K562 (cell line): ENCODE data around the gene TOP3A. TPM values are rescaled to one million over a fixed set of nuclear protein-coding genes. Genes with fewer than 3 reads are reported as not detected.

Source experiments
- microRNA-seq: library from miRNA; unstranded; fragments of <30 nt; microRNA quantifications from one replicate; pipeline ENCODE4, GENCODE V29; 2018; ENCODE audit warnings: borderline microRNAs expressed
- polyA plus RNA-seq, 8 experiments: library from polyadenylated mRNA; depleted of rRNA in 4 of 8; stranded (reverse) in 5 of 8; unstranded in 3 of 8; fragments of >200 nt; fragmentation: Nextera tagmentation in 2 of 8; fragmentation: Illumina TruSeq in 1 of 8; extraction: Ambion mirVana in 2 of 8; extraction: Trizol in 1 of 8; gene quantifications; 2 replicates each; pipeline versions ENCODE4 v1.2.1 to v1.2.3, GENCODE V29; 2011 to 2014; ENCODE audit warnings: inconsistent platforms in 1 of 8, missing spikeins in 1 of 8
- total RNA-seq, 7 experiments: library from RNA; depleted of rRNA in 6 of 7; stranded (reverse); fragments of >200 nt in 6 of 7; fragmentation: Illumina TruSeq in 2 of 7; extraction: Trizol in 2 of 7; gene quantifications; 2 replicates each; pipeline versions ENCODE4 v1.2.1 to v1.2.3, GENCODE V29; 2011 to 2021; ENCODE audit warnings: low replicate concordance in 1 of 7

TOP3A gene
- total and polyA plus RNA-seq, 9 of the 15 experiments (the other 6 are each of a cell fraction or from before 2014, with no cell fraction given) = 5.2 to 49.7 (median 24.7) TPM

Small RNAs within 50 kb of the gene (microRNA-seq; reads per million reads assigned to microRNA genes)
- gene MIR6778 = not detected

Other genes starting within 250 kb of the TOP3A start
Only the 7 nearest of the 10 such genes appear.
- gene ALKBH5, start 131.2 kb downstream of the TOP3A start, total RNA-seq (2014; rRNA removed) = 49.2 and 63.0 TPM in 2 replicates
- gene ALKBH5, start 131.2 kb downstream of the TOP3A start, total RNA-seq (2014; rRNA removed; fragmentation: Illumina TruSeq; extraction: Trizol) = 34.6 and 37.5 TPM in 2 replicates
- gene ALKBH5, start 131.2 kb downstream of the TOP3A start, total RNA-seq (2015; rRNA removed; fragmentation: Illumina TruSeq; extraction: Trizol) = 46.6 and 47.4 TPM in 2 replicates
- gene ALKBH5, start 131.2 kb downstream of the TOP3A start, total RNA-seq (2021) = 70.0 and 73.8 TPM in 2 replicates
- gene ALKBH5, start 131.2 kb downstream of the TOP3A start, polyA plus RNA-seq (2011; rRNA removed) = 51.7 and 52.6 TPM in 2 replicates
- 47.2 and 52.2 TPM in 2 replicates for gene ALKBH5, start 131.2 kb downstream of the TOP3A start, polyA plus RNA-seq (2014; fragmentation: Illumina TruSeq; extraction: Trizol)
- 10 to 100 TPM; 11.4 to 18.0 TPM for gene ALKBH5, start 131.2 kb downstream of the TOP3A start, polyA plus RNA-seq (2014; fragmentation: Nextera tagmentation; extraction: Ambion mirVana)
- gene ALKBH5, start 131.2 kb downstream of the TOP3A start, polyA plus RNA-seq (2014; rRNA removed) = 38.4 and 48.0 TPM in 2 replicates
- gene LLGL1, start 89.4 kb downstream of the TOP3A start, total RNA-seq (2014; rRNA removed) = 8.2 and 11.3 TPM in 2 replicates
- 1.4 and 1.7 TPM in 2 replicates for gene LLGL1, start 89.4 kb downstream of the TOP3A start, total RNA-seq (2014; rRNA removed; fragmentation: Illumina TruSeq; extraction: Trizol)
- gene LLGL1, start 89.4 kb downstream of the TOP3A start, total RNA-seq (2015; rRNA removed; fragmentation: Illumina TruSeq; extraction: Trizol) = 4.0 and 4.2 TPM in 2 replicates
- gene LLGL1, start 89.4 kb downstream of the TOP3A start, total RNA-seq (2021) = 12.4 and 12.9 TPM in 2 replicates
- 6.4 and 9.2 TPM in 2 replicates for gene LLGL1, start 89.4 kb downstream of the TOP3A start, polyA plus RNA-seq (2011; rRNA removed)
- gene LLGL1, start 89.4 kb downstream of the TOP3A start, polyA plus RNA-seq (2014; fragmentation: Illumina TruSeq; extraction: Trizol) = 3.7 and 8.4 TPM in 2 replicates
- gene LLGL1, start 89.4 kb downstream of the TOP3A start, polyA plus RNA-seq (2014; fragmentation: Nextera tagmentation; extraction: Ambion mirVana) = under 1 TPM in 1 of 2 experiments, not detected in 1; 0.11 TPM
- 10.7 and 11.9 TPM in 2 replicates for gene LLGL1, start 89.4 kb downstream of the TOP3A start, polyA plus RNA-seq (2014; rRNA removed)
- 82.5 and 117 TPM in 2 replicates for gene FLII, start 56.3 kb downstream of the TOP3A start, total RNA-seq (2014; rRNA removed)
- 57.2 and 64.8 TPM in 2 replicates for gene FLII, start 56.3 kb downstream of the TOP3A start, total RNA-seq (2014; rRNA removed; fragmentation: Illumina TruSeq; extraction: Trizol)
- gene FLII, start 56.3 kb downstream of the TOP3A start, total RNA-seq (2015; rRNA removed; fragmentation: Illumina TruSeq; extraction: Trizol) = 65.9 and 71.4 TPM in 2 replicates
- 116 and 121 TPM in 2 replicates for gene FLII, start 56.3 kb downstream of the TOP3A start, total RNA-seq (2021)
- 126 and 140 TPM in 2 replicates for gene FLII, start 56.3 kb downstream of the TOP3A start, polyA plus RNA-seq (2011; rRNA removed)
- gene FLII, start 56.3 kb downstream of the TOP3A start, polyA plus RNA-seq (2014; fragmentation: Illumina TruSeq; extraction: Trizol) = 92.6 and 108 TPM in 2 replicates
- 10 to 100 TPM; 11.7 to 14.4 TPM for gene FLII, start 56.3 kb downstream of the TOP3A start, polyA plus RNA-seq (2014; fragmentation: Nextera tagmentation; extraction: Ambion mirVana)
- 86.9 and 88.9 TPM in 2 replicates for gene FLII, start 56.3 kb downstream of the TOP3A start, polyA plus RNA-seq (2014; rRNA removed)
- gene MIEF2, start 54.3 kb downstream of the TOP3A start, total RNA-seq (2014; rRNA removed) = 4.0 and 6.4 TPM in 2 replicates
- 0.77 and 1.2 TPM in 2 replicates for gene MIEF2, start 54.3 kb downstream of the TOP3A start, total RNA-seq (2014; rRNA removed; fragmentation: Illumina TruSeq; extraction: Trizol)
- gene MIEF2, start 54.3 kb downstream of the TOP3A start, total RNA-seq (2015; rRNA removed; fragmentation: Illumina TruSeq; extraction: Trizol) = 2.4 and 2.8 TPM in 2 replicates
- gene MIEF2, start 54.3 kb downstream of the TOP3A start, total RNA-seq (2021) = 7.8 and 8.2 TPM in 2 replicates
- gene MIEF2, start 54.3 kb downstream of the TOP3A start, polyA plus RNA-seq (2011; rRNA removed) = 3.0 and 5.9 TPM in 2 replicates
- gene MIEF2, start 54.3 kb downstream of the TOP3A start, polyA plus RNA-seq (2014; fragmentation: Illumina TruSeq; extraction: Trizol) = 1.6 and 3.6 TPM in 2 replicates
- under 1 TPM; 0.10 to 0.21 TPM for gene MIEF2, start 54.3 kb downstream of the TOP3A start, polyA plus RNA-seq (2014; fragmentation: Nextera tagmentation; extraction: Ambion mirVana)
- 3.8 and 4.7 TPM in 2 replicates for gene MIEF2, start 54.3 kb downstream of the TOP3A start, polyA plus RNA-seq (2014; rRNA removed)
- gene SMCR8, start 299 bp upstream of the TOP3A start, total RNA-seq (2014; rRNA removed) = 4.9 and 6.4 TPM in 2 replicates
- 4.9 and 5.3 TPM in 2 replicates for gene SMCR8, start 299 bp upstream of the TOP3A start, total RNA-seq (2014; rRNA removed; fragmentation: Illumina TruSeq; extraction: Trizol)
- gene SMCR8, start 299 bp upstream of the TOP3A start, total RNA-seq (2015; rRNA removed; fragmentation: Illumina TruSeq; extraction: Trizol) = 7.2 and 7.5 TPM in 2 replicates
- gene SMCR8, start 299 bp upstream of the TOP3A start, total RNA-seq (2021) = 7.8 and 8.8 TPM in 2 replicates
- gene SMCR8, start 299 bp upstream of the TOP3A start, polyA plus RNA-seq (2011; rRNA removed) = 3.8 and 3.9 TPM in 2 replicates
- gene SMCR8, start 299 bp upstream of the TOP3A start, polyA plus RNA-seq (2014; fragmentation: Illumina TruSeq; extraction: Trizol) = 7.1 and 7.3 TPM in 2 replicates
- gene SMCR8, start 299 bp upstream of the TOP3A start, polyA plus RNA-seq (2014; fragmentation: Nextera tagmentation; extraction: Ambion mirVana) = under 1 TPM; 0.25 to 0.37 TPM
- 3.2 and 4.3 TPM in 2 replicates for gene SMCR8, start 299 bp upstream of the TOP3A start, polyA plus RNA-seq (2014; rRNA removed)
- gene SHMT1, start 48.6 kb upstream of the TOP3A start, total RNA-seq (2014; rRNA removed) = 23.3 and 29.8 TPM in 2 replicates
- 15.7 and 18.0 TPM in 2 replicates for gene SHMT1, start 48.6 kb upstream of the TOP3A start, total RNA-seq (2014; rRNA removed; fragmentation: Illumina TruSeq; extraction: Trizol)
- 23.9 and 26.5 TPM in 2 replicates for gene SHMT1, start 48.6 kb upstream of the TOP3A start, total RNA-seq (2015; rRNA removed; fragmentation: Illumina TruSeq; extraction: Trizol)
- 30.7 and 31.2 TPM in 2 replicates for gene SHMT1, start 48.6 kb upstream of the TOP3A start, total RNA-seq (2021)
- 18.1 and 20.0 TPM in 2 replicates for gene SHMT1, start 48.6 kb upstream of the TOP3A start, polyA plus RNA-seq (2011; rRNA removed)
- 25.4 and 30.2 TPM in 2 replicates for gene SHMT1, start 48.6 kb upstream of the TOP3A start, polyA plus RNA-seq (2014; fragmentation: Illumina TruSeq; extraction: Trizol)
- 1 to 10 TPM; 3.3 to 5.6 TPM for gene SHMT1, start 48.6 kb upstream of the TOP3A start, polyA plus RNA-seq (2014; fragmentation: Nextera tagmentation; extraction: Ambion mirVana)
- gene SHMT1, start 48.6 kb upstream of the TOP3A start, polyA plus RNA-seq (2014; rRNA removed) = 23.9 and 26.1 TPM in 2 replicates
- not detected in 2 replicates for gene EVPLL, start 62.8 kb upstream of the TOP3A start, total RNA-seq (2014; rRNA removed)
- gene EVPLL, start 62.8 kb upstream of the TOP3A start, total RNA-seq (2014; rRNA removed; fragmentation: Illumina TruSeq; extraction: Trizol) = not detected in 2 replicates
- not detected in 2 replicates for gene EVPLL, start 62.8 kb upstream of the TOP3A start, total RNA-seq (2015; rRNA removed; fragmentation: Illumina TruSeq; extraction: Trizol)
- not detected in 2 replicates for gene EVPLL, start 62.8 kb upstream of the TOP3A start, total RNA-seq (2021)
- gene EVPLL, start 62.8 kb upstream of the TOP3A start, polyA plus RNA-seq (2011; rRNA removed) = not detected in 2 replicates
- not detected in 2 replicates for gene EVPLL, start 62.8 kb upstream of the TOP3A start, polyA plus RNA-seq (2014; fragmentation: Illumina TruSeq; extraction: Trizol)
- not detected for gene EVPLL, start 62.8 kb upstream of the TOP3A start, polyA plus RNA-seq (2014; fragmentation: Nextera tagmentation; extraction: Ambion mirVana)
- not detected in 2 replicates for gene EVPLL, start 62.8 kb upstream of the TOP3A start, polyA plus RNA-seq (2014; rRNA removed)